ENCODE data around the gene LRRC8A.
"Not testable (repeated sequence)": the region's sequence is repeated elsewhere in the genome, so short reads cannot be mapped to it uniquely, and the experiment has no call there.

LRRC8A gene

GRCh38 chr9:128923493-128923883 is 41.6 kb downstream of the LRRC8A start:
- no peak for DNase-seq

- no peak for DNase-seq
These were observed 45.9 kb downstream of the LRRC8A start for GRCh38 chr9:128927731-128928411.

- DNase-seq: no peak
These were observed 46.7 kb downstream of the LRRC8A start for GRCh38 chr9:128928624-128929023.

GRCh38 chr9:128929560-128929959 is 47.6 kb downstream of the LRRC8A start:
- DNase-seq: no peak

GRCh38 chr9:128933731-128934130 is 51.8 kb downstream of the LRRC8A start:
- DNase-seq: no peak

GRCh38 chr9:128936171-128936865 is 54.4 kb downstream of the LRRC8A start:
- DNase-seq: no peak

GRCh38 chr9:128937310-128938165 is 55.6 kb downstream of the LRRC8A start:
- no peak for DNase-seq

- DNase-seq: no peak
These were observed 58.5 kb downstream of the LRRC8A start for GRCh38 chr9:128940271-128940921.

GRCh38 chr9:128940946-128941755 is 59.2 kb downstream of the LRRC8A start:
- DNase-seq: no peak

- no peak for DNase-seq
These were observed 62.1 kb downstream of the LRRC8A start for GRCh38 chr9:128943832-128944620.

GRCh38 chr9:128944966-128945365 is 63.0 kb downstream of the LRRC8A start:
- DNase-seq: not testable (repeated sequence)

- DNase-seq: no peak
These were observed 64.0 kb downstream of the LRRC8A start for GRCh38 chr9:128945798-128946501.

GRCh38 chr9:128946571-128947276 is 64.8 kb downstream of the LRRC8A start:
- DNase-seq: no peak

- DNase-seq: no peak
These were observed 65.3 kb downstream of the LRRC8A start for GRCh38 chr9:128947277-128947526.

GRCh38 chr9:128947527-128948301 is 65.8 kb downstream of the LRRC8A start, which contains the start of the genes DOLK and NUP188:
Gene DOLK (minus strand): TSS chr9:128947603. CDS start chr9:128947303, 300 bp downstream.
Gene NUP188 (plus strand): TSS chr9:128947699. CDS start chr9:128947720, 21 bp downstream.
- peak; percentile 84 for DNase-seq

- not testable (repeated sequence) for DNase-seq
These were observed 79.5 kb downstream of the LRRC8A start for GRCh38 chr9:128961403-128961802.
